Measurements from ENCODE around the gene CRTC3. TPM values are rescaled to one million over a fixed set of nuclear protein-coding genes. Genes with fewer than 3 reads are reported as not detected.
A peak's percentile ranks its signal among the peaks of the same experiment; 100 is the strongest.

The CRTC3 gene
- polyA plus RNA-seq, 4 donors: 3.8 to 25.4 (median 8.5) TPM

- H3K4me1 ChIP-seq (ENCODE audit: control insufficient read depth in 3 of 3, insufficient read depth in 2 of 3, low read depth in 1 of 3, low read length in 2 of 3): no peaks in the 10 kb centered on the region
- H3K36me3 ChIP-seq (ENCODE audit: control insufficient read depth in 3 of 3, insufficient read depth in 2 of 3, low read depth in 1 of 3, low read length in 3 of 3): no peaks in the 10 kb centered on the region
- H3K27ac ChIP-seq (ENCODE audit: low read depth in 1 of 3, low read length in 2 of 3): peak overlapping the region in 1 of 3 donors; percentile 21
- no peak for FAIRE-seq
- 71 to 82% (median 76%) methylated on average over 6 of the region's 6 CpGs for WGBS, 3 donors
- no peak for DNase-seq
- no peak overlapping the region for H3K4me3 ChIP-seq (ENCODE audit: low read depth in 1 of 3, low read length in 3 of 3)
- no peaks in the 10 kb centered on the region for H3K9me3 ChIP-seq (ENCODE audit: control insufficient read depth in 2 of 2, insufficient read depth in 1 of 2, low read depth in 1 of 2, low read length in 1 of 2)
- H3K27me3 ChIP-seq (ENCODE audit: control insufficient read depth in 3 of 3, insufficient read depth in 3 of 3, low read length in 3 of 3): no peaks in the 10 kb centered on the region
Observed at GRCh38 chr15:90680371-90680935, 150.7 kb downstream of the CRTC3 start.

GRCh38 chr15:90681056-90681455, 151.3 kb downstream of the CRTC3 start:
- no peaks in the 10 kb centered on the region for H3K4me1 ChIP-seq (ENCODE audit: control insufficient read depth in 3 of 3, insufficient read depth in 2 of 3, low read depth in 1 of 3, low read length in 2 of 3)
- H3K9me3 ChIP-seq (ENCODE audit: control insufficient read depth in 2 of 2, insufficient read depth in 1 of 2, low read depth in 1 of 2, low read length in 1 of 2): no peaks in the 10 kb centered on the region
- FAIRE-seq (no peak), DNase-seq (no peak)
- 89 to 100% (median 100%) methylated on average over 1 of the region's 1 CpG for WGBS, 3 donors
- H3K36me3 ChIP-seq (ENCODE audit: control insufficient read depth in 3 of 3, insufficient read depth in 2 of 3, low read depth in 1 of 3, low read length in 3 of 3): no peaks in the 10 kb centered on the region
- H3K4me3 ChIP-seq (ENCODE audit: low read depth in 1 of 3, low read length in 3 of 3): no peak overlapping the region
- peak overlapping the region in 1 of 3 donors; percentile 21 for H3K27ac ChIP-seq (ENCODE audit: low read depth in 1 of 3, low read length in 2 of 3)
- H3K27me3 ChIP-seq (ENCODE audit: control insufficient read depth in 3 of 3, insufficient read depth in 3 of 3, low read length in 3 of 3): no peaks in the 10 kb centered on the region

- H3K4me1 ChIP-seq (ENCODE audit: control insufficient read depth in 3 of 3, insufficient read depth in 2 of 3, low read depth in 1 of 3, low read length in 2 of 3): no peaks in the 10 kb centered on the region
- no peaks in the 10 kb centered on the region for H3K9me3 ChIP-seq (ENCODE audit: control insufficient read depth in 2 of 2, insufficient read depth in 1 of 2, low read depth in 1 of 2, low read length in 1 of 2)
- no peaks in the 10 kb centered on the region for H3K27me3 ChIP-seq (ENCODE audit: control insufficient read depth in 3 of 3, insufficient read depth in 3 of 3, low read length in 3 of 3)
- WGBS, 3 donors: 92% methylated on average over 9 of the region's 9 CpGs
- DNase-seq: no peak
- no peak for FAIRE-seq
- no peak overlapping the region for H3K4me3 ChIP-seq (ENCODE audit: low read depth in 1 of 3, low read length in 3 of 3)
- no peak overlapping the region for H3K27ac ChIP-seq (ENCODE audit: low read depth in 1 of 3, low read length in 2 of 3)
- H3K36me3 ChIP-seq (ENCODE audit: control insufficient read depth in 3 of 3, insufficient read depth in 2 of 3, low read depth in 1 of 3, low read length in 3 of 3): no peaks in the 10 kb centered on the region
Observed at GRCh38 chr15:90681480-90681879, 151.8 kb downstream of the CRTC3 start.

- no peaks in the 10 kb centered on the region for H3K4me1 ChIP-seq (ENCODE audit: control insufficient read depth in 3 of 3, insufficient read depth in 2 of 3, low read depth in 1 of 3, low read length in 2 of 3)
- WGBS, 3 donors: 70 to 82% (median 79%) methylated on average over 10 of the region's 10 CpGs
- FAIRE-seq (no peak), DNase-seq (no peak)
- no peak overlapping the region for H3K4me3 ChIP-seq (ENCODE audit: low read depth in 1 of 3, low read length in 3 of 3)
- H3K9me3 ChIP-seq (ENCODE audit: control insufficient read depth in 2 of 2, insufficient read depth in 1 of 2, low read depth in 1 of 2, low read length in 1 of 2): no peaks in the 10 kb centered on the region
- H3K27ac ChIP-seq (ENCODE audit: low read depth in 1 of 3, low read length in 2 of 3): no peak overlapping the region
- H3K36me3 ChIP-seq (ENCODE audit: control insufficient read depth in 3 of 3, insufficient read depth in 2 of 3, low read depth in 1 of 3, low read length in 3 of 3): no peaks in the 10 kb centered on the region
- H3K27me3 ChIP-seq (ENCODE audit: control insufficient read depth in 3 of 3, insufficient read depth in 3 of 3, low read length in 3 of 3): no peaks in the 10 kb centered on the region
Observed at GRCh38 chr15:90683371-90683770, 153.6 kb downstream of the CRTC3 start.

GRCh38 chr15:90683876-90684275, 154.2 kb downstream of the CRTC3 start:
- 92 to 98% (median 96%) methylated on average over 4 of the region's 4 CpGs for WGBS, 3 donors
- no peaks in the 10 kb centered on the region for H3K27me3 ChIP-seq (ENCODE audit: control insufficient read depth in 3 of 3, insufficient read depth in 3 of 3, low read length in 3 of 3)
- no peak for FAIRE-seq

GRCh38 chr15:90684281-90684680, 154.6 kb downstream of the CRTC3 start:
- Histone ChIP-seq H3K27ac (ENCODE audit: low read depth in 1 of 3, low read length in 2 of 3) (no peak overlapping the region), H3K27me3 (ENCODE audit: control insufficient read depth in 3 of 3, insufficient read depth in 3 of 3, low read length in 3 of 3) (no peaks in the 10 kb centered on the region), H3K9me3 (ENCODE audit: control insufficient read depth in 2 of 2, insufficient read depth in 1 of 2, low read depth in 1 of 2, low read length in 1 of 2) (peaks cover 0 to 4% of the 10 kb centered on the region in 2 donors), H3K36me3 (ENCODE audit: control insufficient read depth in 3 of 3, insufficient read depth in 2 of 3, low read depth in 1 of 3, low read length in 3 of 3) (no peaks in the 10 kb centered on the region), H3K4me3 (ENCODE audit: low read depth in 1 of 3, low read length in 3 of 3) (no peak overlapping the region), H3K4me1 (ENCODE audit: control insufficient read depth in 3 of 3, insufficient read depth in 2 of 3, low read depth in 1 of 3, low read length in 2 of 3) (no peaks in the 10 kb centered on the region)
- no peak for FAIRE-seq
- no peak for DNase-seq
- WGBS, 3 donors: 89 to 94% (median 91%) methylated on average over 5 of the region's 5 CpGs

More at GRCh38 chr15:90683876-90684275, 154.2 kb downstream of the CRTC3 start:
- DNase-seq: no peak
- H3K4me3 ChIP-seq (ENCODE audit: low read depth in 1 of 3, low read length in 3 of 3): no peak overlapping the region
- H3K27ac ChIP-seq (ENCODE audit: low read depth in 1 of 3, low read length in 2 of 3): no peak overlapping the region
- H3K9me3 ChIP-seq (ENCODE audit: control insufficient read depth in 2 of 2, insufficient read depth in 1 of 2, low read depth in 1 of 2, low read length in 1 of 2): peaks cover 0 to under 1% of the 10 kb centered on the region in 2 donors
- H3K4me1 ChIP-seq (ENCODE audit: control insufficient read depth in 3 of 3, insufficient read depth in 2 of 3, low read depth in 1 of 3, low read length in 2 of 3): no peaks in the 10 kb centered on the region
- H3K36me3 ChIP-seq (ENCODE audit: control insufficient read depth in 3 of 3, insufficient read depth in 2 of 3, low read depth in 1 of 3, low read length in 3 of 3): no peaks in the 10 kb centered on the region

- DNase-seq (no peak), FAIRE-seq (no peak)
- no peak overlapping the region for H3K27ac ChIP-seq (ENCODE audit: low read depth in 1 of 3, low read length in 2 of 3)
- peaks cover 0 to 4% of the 10 kb centered on the region in 2 donors for H3K9me3 ChIP-seq (ENCODE audit: control insufficient read depth in 2 of 2, insufficient read depth in 1 of 2, low read depth in 1 of 2, low read length in 1 of 2)
- WGBS, 3 donors: 79 to 87% (median 83%) methylated on average over 11 of the region's 11 CpGs
- no peaks in the 10 kb centered on the region for H3K27me3 ChIP-seq (ENCODE audit: control insufficient read depth in 3 of 3, insufficient read depth in 3 of 3, low read length in 3 of 3)
- H3K4me3 ChIP-seq (ENCODE audit: low read depth in 1 of 3, low read length in 3 of 3): no peak overlapping the region
- no peaks in the 10 kb centered on the region for H3K36me3 ChIP-seq (ENCODE audit: control insufficient read depth in 3 of 3, insufficient read depth in 2 of 3, low read depth in 1 of 3, low read length in 3 of 3)
- no peaks in the 10 kb centered on the region for H3K4me1 ChIP-seq (ENCODE audit: control insufficient read depth in 3 of 3, insufficient read depth in 2 of 3, low read depth in 1 of 3, low read length in 2 of 3)
Observed at GRCh38 chr15:90685591-90686434, 156.1 kb downstream of the CRTC3 start.

GRCh38 chr15:90686435-90687218, 156.9 kb downstream of the CRTC3 start:
- H3K9me3 ChIP-seq (ENCODE audit: control insufficient read depth in 2 of 2, insufficient read depth in 1 of 2, low read depth in 1 of 2, low read length in 1 of 2): peaks cover 0 to 4% of the 10 kb centered on the region in 2 donors
- H3K36me3 ChIP-seq (ENCODE audit: control insufficient read depth in 3 of 3, insufficient read depth in 2 of 3, low read depth in 1 of 3, low read length in 3 of 3): no peaks in the 10 kb centered on the region
- H3K4me3 ChIP-seq (ENCODE audit: low read depth in 1 of 3, low read length in 3 of 3): no peak overlapping the region
- DNase-seq (peak in 1 of 2 donors; percentile 27), FAIRE-seq (no peak)
- no peak overlapping the region for H3K27ac ChIP-seq (ENCODE audit: low read depth in 1 of 3, low read length in 2 of 3)
- whole genome bisulfite sequencing, 3 donors: 62 to 88% (median 70%) methylated on average over 3 of the region's 3 CpGs
- no peaks in the 10 kb centered on the region for H3K4me1 ChIP-seq (ENCODE audit: control insufficient read depth in 3 of 3, insufficient read depth in 2 of 3, low read depth in 1 of 3, low read length in 2 of 3)
- H3K27me3 ChIP-seq (ENCODE audit: control insufficient read depth in 3 of 3, insufficient read depth in 3 of 3, low read length in 3 of 3): no peaks in the 10 kb centered on the region
